ENCODE results near the gene ETF1. TPM values are rescaled to one million over a fixed set of nuclear protein-coding genes. Genes with fewer than 3 reads are reported as not detected.

The ETF1 gene
- total RNA-seq, 1 experiment from 2014 or later = 57.3 TPM

DNA sequence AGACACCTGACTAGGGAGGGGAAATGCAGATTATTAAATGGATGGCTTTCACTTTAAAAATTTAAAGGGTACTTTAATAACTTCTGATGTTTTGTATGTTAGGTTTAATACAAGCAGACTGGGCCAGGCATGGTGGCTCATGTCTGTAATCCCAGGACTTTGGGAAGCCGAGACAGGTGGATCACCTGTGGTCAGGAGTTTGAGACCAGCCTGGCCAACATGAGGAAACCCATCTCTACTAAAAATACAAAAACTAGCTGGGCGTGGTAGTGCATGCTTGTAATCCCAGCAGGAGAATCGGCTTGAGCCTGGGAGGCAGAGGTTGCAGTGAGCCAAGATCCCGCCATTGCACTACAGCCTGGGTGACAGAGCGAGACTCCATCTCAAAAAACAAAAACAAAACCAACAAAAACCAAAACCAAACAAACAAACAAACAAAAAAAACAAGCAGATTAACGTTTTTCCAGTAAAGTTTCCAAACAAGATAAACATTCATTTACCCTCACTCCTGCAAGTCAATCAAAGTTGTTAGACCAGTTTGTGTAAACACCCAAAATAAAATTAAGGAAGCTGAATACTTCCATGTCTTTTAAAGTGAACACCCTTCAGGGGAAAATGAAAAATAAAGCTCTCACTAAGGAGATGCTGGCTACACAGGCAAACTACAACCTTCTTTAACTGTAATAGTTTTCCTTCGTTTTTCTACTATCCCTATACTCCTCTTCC is 14.1 kb downstream of the ETF1 start:
- no peaks in the 10 kb centered on the region for H3K9me3 ChIP-seq (ENCODE audit: low read length)
- no peaks in the 10 kb centered on the region for H3K27me3 ChIP-seq (ENCODE audit: low read length)
- no peak overlapping the region for H3K9ac ChIP-seq (ENCODE audit: low read length)
- intact Hi-C loops (cut with micrococcal nuclease) = no loop called here
- no TSS peak for BruUV-seq (replicated peaks)
- ChIA-PET POLR2A (ENCODE audit: unreplicated experiment) (interaction anchor here (0.6 kb wide), 1 partner anchor 14 kb away, joined by 3 read pairs; no protein-coding TSS in a partner anchor), CTCF (interaction anchor here (0.7 kb wide), 1 partner anchor 20 kb away, joined by 3 read pairs; no protein-coding TSS in a partner anchor)
- H3K4me1 ChIP-seq (ENCODE audit: insufficient read depth, low read length) = peaks cover 8% of the 10 kb centered on the region
- H3F3A ChIP-seq (ENCODE audit: low read length, unreplicated experiment) = no peaks in the 10 kb centered on the region
- TF ChIP-seq, protein P1, sequence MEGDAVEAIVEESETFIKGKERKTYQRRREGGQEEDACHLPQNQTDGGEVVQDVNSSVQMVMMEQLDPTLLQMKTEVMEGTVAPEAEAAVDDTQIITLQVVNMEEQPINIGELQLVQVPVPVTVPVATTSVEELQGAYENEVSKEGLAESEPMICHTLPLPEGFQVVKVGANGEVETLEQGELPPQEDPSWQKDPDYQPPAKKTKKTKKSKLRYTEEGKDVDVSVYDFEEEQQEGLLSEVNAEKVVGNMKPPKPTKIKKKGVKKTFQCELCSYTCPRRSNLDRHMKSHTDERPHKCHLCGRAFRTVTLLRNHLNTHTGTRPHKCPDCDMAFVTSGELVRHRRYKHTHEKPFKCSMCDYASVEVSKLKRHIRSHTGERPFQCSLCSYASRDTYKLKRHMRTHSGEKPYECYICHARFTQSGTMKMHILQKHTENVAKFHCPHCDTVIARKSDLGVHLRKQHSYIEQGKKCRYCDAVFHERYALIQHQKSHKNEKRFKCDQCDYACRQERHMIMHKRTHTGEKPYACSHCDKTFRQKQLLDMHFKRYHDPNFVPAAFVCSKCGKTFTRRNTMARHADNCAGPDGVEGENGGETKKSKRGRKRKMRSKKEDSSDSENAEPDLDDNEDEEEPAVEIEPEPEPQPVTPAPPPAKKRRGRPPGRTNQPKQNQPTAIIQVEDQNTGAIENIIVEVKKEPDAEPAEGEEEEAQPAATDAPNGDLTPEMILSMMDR (conservative IDR thresholded peaks at IDR 0.05; ENCODE audit: low read depth, low read length) = no peak
- TF ChIP-seq EZH2 (IDR thresholded peaks at IDR 0.05; ENCODE audit: low read length, unreplicated experiment) (no peak), EZH2phosphoT487 (IDR thresholded peaks at IDR 0.05; ENCODE audit: borderline replicate concordance, low read length) (no peak)
- H3K9me2 ChIP-seq (replicated peaks; ENCODE audit: low read length) = no peaks in the 10 kb centered on the region
- no peak for DNase-seq
- peaks cover 20% of the 10 kb centered on the region; the same call in 1 of the 2 replicates for H4K20me1 ChIP-seq (ENCODE audit: low read length)
- no peak overlapping the region for H3K4me3 ChIP-seq (ENCODE audit: low read length)
- H3K79me2 ChIP-seq (ENCODE audit: low read length) = peaks cover 90% of the 10 kb centered on the region
- no peak overlapping the region for H3K4me2 ChIP-seq (ENCODE audit: low read length)
- H3K27ac ChIP-seq (ENCODE audit: low read length) = no peak overlapping the region
- no peak overlapping the region for H2AFZ ChIP-seq (ENCODE audit: low read length)
- ATAC-seq = no peak
- peaks cover 7% of the 10 kb centered on the region; the same call in 1 of the 2 replicates for H3K36me3 ChIP-seq (ENCODE audit: low read depth, low read length)

DNA sequence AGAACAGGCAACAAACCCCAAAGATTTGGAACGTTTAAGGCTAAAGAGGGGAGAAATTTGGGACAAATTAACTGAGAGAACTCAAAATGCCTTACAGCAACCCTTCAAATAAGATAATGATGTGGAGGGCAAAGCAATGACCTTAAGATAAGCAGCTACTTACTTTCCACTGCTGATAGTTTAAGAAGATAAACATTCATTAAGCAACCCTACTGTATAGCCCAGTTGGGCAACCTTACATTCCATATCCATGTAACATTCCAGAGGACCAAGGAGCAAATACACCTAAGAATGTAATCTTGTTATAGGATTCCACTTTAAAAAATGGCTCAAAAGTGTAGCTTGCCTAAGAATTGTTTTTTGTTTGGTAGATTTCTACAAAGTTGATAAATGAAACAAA is 14.8 kb downstream of the ETF1 start:
- CTCF ChIA-PET = interaction anchor here (0.7 kb wide), 1 partner anchor 20 kb away, joined by 3 read pairs; no protein-coding TSS in a partner anchor
- intact Hi-C loops (cut with micrococcal nuclease) = no loop called here
- no TSS peak for BruUV-seq (replicated peaks)
- no peak overlapping the region for H3K4me3 ChIP-seq (ENCODE audit: low read length)
- TF ChIP-seq EZH2 (IDR thresholded peaks at IDR 0.05; ENCODE audit: low read length, unreplicated experiment) = no peak
- TF ChIP-seq, protein P1 (conservative IDR thresholded peaks at IDR 0.05; ENCODE audit: low read depth, low read length) = no peak
- peaks cover 20% of the 10 kb centered on the region; the same call in 1 of the 2 replicates for H4K20me1 ChIP-seq (ENCODE audit: low read length)
- H3K4me2 ChIP-seq (ENCODE audit: low read length) = no peak overlapping the region
- no peaks in the 10 kb centered on the region for H3K9me3 ChIP-seq (ENCODE audit: low read length)
- H3F3A ChIP-seq (ENCODE audit: low read length, unreplicated experiment) = no peaks in the 10 kb centered on the region
- no peaks in the 10 kb centered on the region for H3K9me2 ChIP-seq (replicated peaks; ENCODE audit: low read length)
- ATAC-seq (no peak), DNase-seq (no peak)
- no peak overlapping the region for H2AFZ ChIP-seq (ENCODE audit: low read length)
- peaks cover 7% of the 10 kb centered on the region; the same call in 1 of the 2 replicates for H3K36me3 ChIP-seq (ENCODE audit: low read depth, low read length)
- peaks cover 8% of the 10 kb centered on the region for H3K4me1 ChIP-seq (ENCODE audit: insufficient read depth, low read length)
- H3K27ac ChIP-seq (ENCODE audit: low read length) = no peak overlapping the region
- POLR2A ChIA-PET (ENCODE audit: unreplicated experiment) = no interaction called here
- no peak overlapping the region for H3K9ac ChIP-seq (ENCODE audit: low read length)
- no peaks in the 10 kb centered on the region for H3K27me3 ChIP-seq (ENCODE audit: low read length)
- peaks cover 90% of the 10 kb centered on the region for H3K79me2 ChIP-seq (ENCODE audit: low read length)

DNA sequence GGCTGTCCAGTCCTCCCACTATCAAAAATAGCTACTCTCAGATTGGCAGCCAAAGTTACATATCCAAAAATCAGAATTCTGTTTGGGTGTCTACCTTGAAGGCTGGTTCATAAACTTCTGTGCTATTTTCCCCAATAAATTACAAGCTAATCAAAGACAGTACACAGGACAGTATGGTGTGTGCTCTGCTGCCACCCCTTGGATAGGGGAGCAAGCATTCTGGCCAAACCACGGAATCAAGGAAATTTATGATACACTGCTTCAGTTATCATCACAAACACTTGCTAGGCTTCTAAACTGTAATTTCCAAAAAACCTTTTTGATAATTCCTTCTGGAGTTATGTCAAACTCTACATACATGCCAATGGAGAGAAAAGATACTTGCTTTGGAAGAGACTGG is 15.9 kb downstream of the ETF1 start:
- TF ChIP-seq EZH2 (IDR thresholded peaks at IDR 0.05; ENCODE audit: low read length, unreplicated experiment) (no peak), EZH2phosphoT487 (IDR thresholded peaks at IDR 0.05; ENCODE audit: borderline replicate concordance, low read length) (no peak)
- TF ChIP-seq, protein P1 (conservative IDR thresholded peaks at IDR 0.05; ENCODE audit: low read depth, low read length) = no peak
- BruUV-seq (replicated peaks) = no TSS peak
- peaks cover 20% of the 10 kb centered on the region; the same call in 1 of the 2 replicates for H4K20me1 ChIP-seq (ENCODE audit: low read length)
- intact Hi-C loops (cut with micrococcal nuclease) = no loop called here
- H3K79me2 ChIP-seq (ENCODE audit: low read length) = peaks cover 90% of the 10 kb centered on the region
- no peaks in the 10 kb centered on the region for H3K27me3 ChIP-seq (ENCODE audit: low read length)
- ChIA-PET CTCF (interaction anchor here (0.6 kb wide), 1 partner anchor 76 kb away, joined by 3 read pairs; no protein-coding TSS in a partner anchor), POLR2A (ENCODE audit: unreplicated experiment) (no interaction called here)
- no peaks in the 10 kb centered on the region for H3K9me2 ChIP-seq (replicated peaks; ENCODE audit: low read length)
- no peak overlapping the region for H3K4me3 ChIP-seq (ENCODE audit: low read length)
- no peak overlapping the region for H3K9ac ChIP-seq (ENCODE audit: low read length)
- ATAC-seq = no peak
- H3K27ac ChIP-seq (ENCODE audit: low read length) = no peak overlapping the region
- no peaks in the 10 kb centered on the region for H3K9me3 ChIP-seq (ENCODE audit: low read length)
- H3F3A ChIP-seq (ENCODE audit: low read length, unreplicated experiment) = no peaks in the 10 kb centered on the region
- no peak overlapping the region for H3K4me2 ChIP-seq (ENCODE audit: low read length)
- H3K4me1 ChIP-seq (ENCODE audit: insufficient read depth, low read length) = peaks cover 8% of the 10 kb centered on the region
- no peak for DNase-seq
- H2AFZ ChIP-seq (ENCODE audit: low read length) = no peak overlapping the region
- H3K36me3 ChIP-seq (ENCODE audit: low read depth, low read length) = peaks cover 8% of the 10 kb centered on the region; the same call in 1 of the 2 replicates

Data from PC-3 (cell line).